C4-2B (cell line): ENCODE measurements around the gene PRPF8.

Source experiments
- CTCF ChIP-seq: fragments of 450-650 bp; conservative IDR thresholded peaks from 2 replicates; pipeline ENCODE4 v1.5.1; 2017; ENCODE audit warnings: mild to moderate bottlenecking
- ZFX ChIP-seq: fragments of 450-650 bp; IDR thresholded peaks from 2 replicates; pipeline ENCODE4 v1.6.1; 2017

GRCh38 chr17:1601571-1601970 lies 83.1 kb downstream of the PRPF8 start:
- no peak for TF ChIP-seq CTCF
- no peak for TF ChIP-seq ZFX
